Neural progenitor cell (in vitro differentiated cells): Measurements from ENCODE around the gene ABCG2. TPM values are rescaled to one million over a fixed set of nuclear protein-coding genes. Genes with fewer than 3 reads are reported as not detected.
A peak's percentile ranks its signal among the peaks of the same experiment; 100 is the strongest.

Experiments
- DNase-seq: peaks from one replicate; pipeline ENCODE4 v3.0.0-alpha.2; 2016; ENCODE audit warnings: low spot score
- H2AFZ ChIP-seq: fragments of 200-600 bp; sonication (generic); replicated peaks from 2 replicates; pipeline ENCODE4 v1.6.1; 2016; ENCODE audit warnings: antibody characterized with exemption
- H3F3A ChIP-seq: fragments of 200-600 bp; sonication (generic); 2 replicates; pipeline ENCODE4 v1.6.1; 2016; ENCODE audit warnings: antibody characterized with exemption, low read depth
- H3K27ac ChIP-seq: fragments of 200-600 bp; sonication (generic); 2 replicates; pipeline ENCODE4 v1.5.1; 2016; ENCODE audit warnings: mild to moderate bottlenecking
- H3K27me3 ChIP-seq: fragments of 200-600 bp; sonication (generic); 2 replicates; pipeline ENCODE4 v1.6.1; 2016; ENCODE audit warnings: mild to moderate bottlenecking, moderate library complexity
- H3K36me3 ChIP-seq: fragments of 200-600 bp; sonication (generic); 2 replicates; pipeline ENCODE4 v1.5.1; 2016
- H3K4me1 ChIP-seq: fragments of 200-600 bp; sonication (generic); 2 replicates; pipeline ENCODE4 v1.6.1; 2016; ENCODE audit warnings: mixed run types
- H3K4me2 ChIP-seq: fragments of 200-600 bp; sonication (generic); 2 replicates; pipeline ENCODE4 v1.6.1; 2016
- H3K4me3 ChIP-seq: fragments of 200-600 bp; sonication (generic); 2 replicates; pipeline ENCODE4 v1.5.1; 2016
- H3K79me2 ChIP-seq: fragments of 200-600 bp; sonication (generic); 2 replicates; pipeline ENCODE4 v1.6.1; 2016; ENCODE audit warnings: low read depth
- H3K9ac ChIP-seq: fragments of 200-600 bp; sonication (generic); 2 replicates; pipeline ENCODE4 v1.6.1; 2016
- H3K9me3 ChIP-seq: fragments of 200-600 bp; sonication (generic); 2 replicates; pipeline ENCODE4 v1.5.1; 2016; ENCODE audit warnings: low read depth
- H4K20me1 ChIP-seq: fragments of 200-600 bp; sonication (generic); 2 replicates; pipeline ENCODE4 v1.6.1; 2016; ENCODE audit warnings: low read depth
- H3K27ac Mint-ChIP-seq: 3 replicates; pipeline ENCODE4 v1.8.0; 2021; ENCODE audit warnings: mixed read lengths
- H3K27me3 Mint-ChIP-seq: 2 replicates; pipeline ENCODE4 v1.8.0; 2022; ENCODE audit warnings: low read depth, mild to moderate bottlenecking, inconsistent platforms, moderate library complexity, mixed read lengths; ENCODE audit not compliant: insufficient read depth
- H3K36me3 Mint-ChIP-seq: 3 replicates; pipeline ENCODE4 v1.8.0; 2021; ENCODE audit warnings: mixed read lengths
- H3K4me1 Mint-ChIP-seq: 3 replicates; pipeline ENCODE4 v1.8.0; 2021; ENCODE audit warnings: mixed read lengths
- H3K4me3 Mint-ChIP-seq: 3 replicates; pipeline ENCODE4 v1.8.0; 2021; ENCODE audit warnings: mild to moderate bottlenecking, moderate library complexity, mixed read lengths
- H3K9me3 Mint-ChIP-seq: 3 replicates; pipeline ENCODE4 v1.8.0; 2020; ENCODE audit warnings: mixed read lengths
- EZH2 ChIP-seq: fragments of 200-600 bp; sonication (generic); IDR thresholded peaks from 2 replicates; pipeline ENCODE4 v1.6.1; 2017; ENCODE audit warnings: antibody characterized with exemption, mild to moderate bottlenecking, moderate library complexity
- EZH2phosphoT487 ChIP-seq: fragments of 200-600 bp; sonication (generic); IDR thresholded peaks from 2 replicates; pipeline ENCODE4 v1.6.1; 2017; ENCODE audit warnings: antibody characterized with exemption
- total RNA-seq: library from RNA; depleted of rRNA; stranded (reverse); fragments of >200 nt; gene quantifications from 2 replicates; pipeline ENCODE4 v1.2.3, GENCODE V29; 2015; ENCODE audit warnings: low replicate concordance
- TF ChIP-seq, protein P1 (sequence below): fragments of 200-600 bp; sonication (generic); IDR thresholded peaks from 2 replicates; pipeline ENCODE4 v1.5.1; 2017; ENCODE audit warnings: antibody characterized with exemption, mild to moderate bottlenecking

Gene ABCG2
- total RNA-seq = 0.62 and 2.4 TPM in 2 replicates

DNA sequence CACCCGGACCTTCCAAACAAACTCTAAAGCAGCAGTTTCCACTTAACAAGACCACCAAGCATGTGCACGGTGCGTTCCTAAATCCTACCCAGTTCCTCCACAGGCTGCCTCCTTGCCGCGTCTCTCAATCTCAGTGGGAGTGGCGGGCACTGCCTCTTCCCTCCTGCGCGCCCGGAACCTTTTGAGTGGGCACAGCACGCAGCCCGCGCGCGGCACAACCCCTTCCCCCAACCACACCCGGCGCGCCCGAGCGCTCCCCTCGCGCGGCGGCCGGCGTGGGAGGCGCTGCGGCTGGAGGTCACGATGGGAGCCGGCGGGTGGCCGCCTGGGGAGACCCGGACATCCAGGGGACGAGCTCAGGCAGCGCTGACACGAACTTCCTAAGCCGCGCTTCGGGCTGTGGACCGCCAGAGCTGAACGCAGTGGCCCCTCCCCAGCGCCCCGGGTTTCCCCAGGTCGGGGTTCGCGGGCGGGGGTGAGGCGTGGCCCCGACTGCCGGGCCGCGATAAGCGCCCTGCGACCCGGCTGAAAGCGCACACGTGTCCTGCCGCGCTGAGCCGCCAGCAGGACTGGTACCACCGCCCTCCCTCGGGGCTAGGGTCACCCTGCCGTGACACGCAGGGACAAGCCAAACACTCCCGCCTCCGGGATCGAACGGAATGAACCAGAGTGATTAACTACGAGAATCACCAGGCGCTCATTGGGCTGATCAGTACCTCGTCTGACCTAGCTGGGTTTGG, at the start of gene ABCG2:
TSS of gene ABCG2 (minus strand) at position 151 of the 740 bp plus-strand sequence. CDS start 18,644 bp downstream, outside the sequence.
- Histone ChIP-seq H3F3A (peaks cover 41% of the 10 kb centered on the region), H3K27me3 (peaks cover 42% of the 10 kb centered on the region), H3K9ac (no peak within 1 kb of the TSS), H3K4me2 (peak within 1 kb of the TSS; percentile 89), H3K27ac (no peak within 1 kb of the TSS), H4K20me1 (no peaks in the 10 kb centered on the region), H3K4me1 (peaks cover 14% of the 10 kb centered on the region), H3K79me2 (no peaks in the 10 kb centered on the region), H3K4me3 (peak within 1 kb of the TSS; percentile 59), H3K9me3 (no peaks in the 10 kb centered on the region), H2AFZ (peak within 1 kb of the TSS; percentile 77), H3K36me3 (no peaks in the 10 kb centered on the region)
- Mint-ChIP-seq H3K27me3 (peaks cover 17% of the 10 kb centered on the region), H3K27ac (no peak within 1 kb of the TSS), H3K4me1 (peaks cover 23% of the 10 kb centered on the region), H3K9me3 (peaks cover 4% of the 10 kb centered on the region), H3K4me3 (peak within 1 kb of the TSS; percentile 83), H3K36me3 (no peaks in the 10 kb centered on the region)
- TF ChIP-seq EZH2phosphoT487 (no peak), EZH2 (peak; percentile 74)
- TF ChIP-seq, protein P1, sequence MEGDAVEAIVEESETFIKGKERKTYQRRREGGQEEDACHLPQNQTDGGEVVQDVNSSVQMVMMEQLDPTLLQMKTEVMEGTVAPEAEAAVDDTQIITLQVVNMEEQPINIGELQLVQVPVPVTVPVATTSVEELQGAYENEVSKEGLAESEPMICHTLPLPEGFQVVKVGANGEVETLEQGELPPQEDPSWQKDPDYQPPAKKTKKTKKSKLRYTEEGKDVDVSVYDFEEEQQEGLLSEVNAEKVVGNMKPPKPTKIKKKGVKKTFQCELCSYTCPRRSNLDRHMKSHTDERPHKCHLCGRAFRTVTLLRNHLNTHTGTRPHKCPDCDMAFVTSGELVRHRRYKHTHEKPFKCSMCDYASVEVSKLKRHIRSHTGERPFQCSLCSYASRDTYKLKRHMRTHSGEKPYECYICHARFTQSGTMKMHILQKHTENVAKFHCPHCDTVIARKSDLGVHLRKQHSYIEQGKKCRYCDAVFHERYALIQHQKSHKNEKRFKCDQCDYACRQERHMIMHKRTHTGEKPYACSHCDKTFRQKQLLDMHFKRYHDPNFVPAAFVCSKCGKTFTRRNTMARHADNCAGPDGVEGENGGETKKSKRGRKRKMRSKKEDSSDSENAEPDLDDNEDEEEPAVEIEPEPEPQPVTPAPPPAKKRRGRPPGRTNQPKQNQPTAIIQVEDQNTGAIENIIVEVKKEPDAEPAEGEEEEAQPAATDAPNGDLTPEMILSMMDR = no peak
- DNase-seq = peak; percentile 72

GRCh38 chr4:88208156-88208555, 49.7 kb upstream of the ABCG2 start:
- Mint-ChIP-seq H3K27ac (no peak overlapping the region), H3K4me1 (no peaks in the 10 kb centered on the region), H3K4me3 (no peak overlapping the region), H3K27me3 (peaks cover 4% of the 10 kb centered on the region), H3K36me3 (no peaks in the 10 kb centered on the region), H3K9me3 (no peaks in the 10 kb centered on the region)
- H4K20me1 ChIP-seq = no peaks in the 10 kb centered on the region
- H3K27me3 ChIP-seq = no peaks in the 10 kb centered on the region
- no peak overlapping the region for H3K4me3 ChIP-seq
- no peaks in the 10 kb centered on the region for H3F3A ChIP-seq
- H3K27ac ChIP-seq = no peak overlapping the region
- no peaks in the 10 kb centered on the region for H3K4me1 ChIP-seq
- H3K79me2 ChIP-seq = no peaks in the 10 kb centered on the region
- H3K36me3 ChIP-seq = no peaks in the 10 kb centered on the region
- TF ChIP-seq EZH2phosphoT487 (no peak), EZH2 (no peak)
- TF ChIP-seq, protein P1 = no peak
- no peak overlapping the region for H2AFZ ChIP-seq
- no peak for DNase-seq
- no peak overlapping the region for H3K9ac ChIP-seq
- H3K4me2 ChIP-seq = no peak overlapping the region
- H3K9me3 ChIP-seq = no peaks in the 10 kb centered on the region

GRCh38 chr4:88207171-88207570, 48.7 kb upstream of the ABCG2 start:
- Histone ChIP-seq H3K4me2 (no peak overlapping the region), H3K36me3 (no peaks in the 10 kb centered on the region), H3K4me1 (no peaks in the 10 kb centered on the region), H3K9me3 (no peaks in the 10 kb centered on the region), H3K9ac (no peak overlapping the region), H3K27ac (no peak overlapping the region), H3K79me2 (no peaks in the 10 kb centered on the region), H2AFZ (no peak overlapping the region), H4K20me1 (no peaks in the 10 kb centered on the region), H3F3A (no peaks in the 10 kb centered on the region), H3K27me3 (no peaks in the 10 kb centered on the region), H3K4me3 (no peak overlapping the region)
- TF ChIP-seq, protein P1 = no peak
- TF ChIP-seq EZH2phosphoT487 = no peak
- TF ChIP-seq EZH2 = no peak
- no peak overlapping the region for H3K27ac Mint-ChIP-seq
- no peak overlapping the region for H3K4me3 Mint-ChIP-seq
- DNase-seq = no peak
- H3K36me3 Mint-ChIP-seq = no peaks in the 10 kb centered on the region
- peaks cover 4% of the 10 kb centered on the region for H3K27me3 Mint-ChIP-seq
- no peaks in the 10 kb centered on the region for H3K4me1 Mint-ChIP-seq
- no peaks in the 10 kb centered on the region for H3K9me3 Mint-ChIP-seq
